ENCODE data around the gene NFAM1.

NFAM1 gene

GRCh38 chr22:42335839-42336378 lies 96.3 kb downstream of the NFAM1 start:
- TF ChIP-seq CTCF (IDR thresholded peaks at IDR 0.05; ENCODE audit: control insufficient read depth, insufficient read depth, low read depth, low read length, missing control alignments) = no peak
- H3K4me3 ChIP-seq (ENCODE audit: control insufficient read depth, low read depth, low read length) = no peak overlapping the region
- no peak for DNase-seq (ENCODE audit: low read depth)

- TF ChIP-seq CTCF (IDR thresholded peaks at IDR 0.05; ENCODE audit: control insufficient read depth, insufficient read depth, low read depth, low read length, missing control alignments) = no peak
Measured at GRCh38 chr22:42334875-42335512, 97.2 kb downstream of the NFAM1 start.

GRCh38 chr22:42333544-42333943 lies 98.7 kb downstream of the NFAM1 start:
- no peak overlapping the region for H3K4me3 ChIP-seq (ENCODE audit: control insufficient read depth, low read depth, low read length)
- no peak for DNase-seq (ENCODE audit: low read depth)
- TF ChIP-seq CTCF (IDR thresholded peaks at IDR 0.05; ENCODE audit: control insufficient read depth, insufficient read depth, low read depth, low read length, missing control alignments) = no peak

More at GRCh38 chr22:42334875-42335512, 97.2 kb downstream of the NFAM1 start:
- DNase-seq (ENCODE audit: low read depth) = no peak
- H3K4me3 ChIP-seq (ENCODE audit: control insufficient read depth, low read depth, low read length) = no peak overlapping the region

GRCh38 chr22:42332089-42332488 lies 100.1 kb downstream of the NFAM1 start:
- TF ChIP-seq CTCF (IDR thresholded peaks at IDR 0.05; ENCODE audit: control insufficient read depth, insufficient read depth, low read depth, low read length, missing control alignments) = no peak
- no peak overlapping the region for H3K4me3 ChIP-seq (ENCODE audit: control insufficient read depth, low read depth, low read length)
- DNase-seq (ENCODE audit: low read depth) = no peak

GRCh38 chr22:42331014-42331413 lies 101.2 kb downstream of the NFAM1 start:
- TF ChIP-seq CTCF (IDR thresholded peaks at IDR 0.05; ENCODE audit: control insufficient read depth, insufficient read depth, low read depth, low read length, missing control alignments) = no peak
- no peak overlapping the region for H3K4me3 ChIP-seq (ENCODE audit: control insufficient read depth, low read depth, low read length)
- DNase-seq (ENCODE audit: low read depth) = no peak
